ENCODE data around the gene DMPK.

DNA sequence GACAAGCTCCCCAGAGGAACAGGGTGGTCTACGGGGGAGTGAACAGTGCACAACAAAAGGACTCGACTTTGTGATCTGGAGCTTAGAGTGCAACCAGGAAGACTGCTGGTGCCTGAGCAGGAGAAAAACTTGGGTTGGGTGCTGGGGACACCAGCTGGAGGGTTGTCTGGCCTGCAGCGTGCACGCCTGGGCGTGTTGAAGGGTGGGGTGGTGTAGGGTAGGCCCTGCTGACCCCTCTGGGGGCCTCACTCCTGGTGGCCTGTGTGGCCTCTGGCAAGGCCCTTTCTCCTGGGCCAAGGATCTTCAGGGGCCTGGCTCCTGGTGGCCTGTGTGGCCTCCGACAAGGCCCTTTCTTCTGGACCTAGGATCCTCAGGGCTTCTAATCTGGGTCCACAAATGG, 37.5 kb upstream of the DMPK start:
- TF ChIP-seq, protein P1, sequence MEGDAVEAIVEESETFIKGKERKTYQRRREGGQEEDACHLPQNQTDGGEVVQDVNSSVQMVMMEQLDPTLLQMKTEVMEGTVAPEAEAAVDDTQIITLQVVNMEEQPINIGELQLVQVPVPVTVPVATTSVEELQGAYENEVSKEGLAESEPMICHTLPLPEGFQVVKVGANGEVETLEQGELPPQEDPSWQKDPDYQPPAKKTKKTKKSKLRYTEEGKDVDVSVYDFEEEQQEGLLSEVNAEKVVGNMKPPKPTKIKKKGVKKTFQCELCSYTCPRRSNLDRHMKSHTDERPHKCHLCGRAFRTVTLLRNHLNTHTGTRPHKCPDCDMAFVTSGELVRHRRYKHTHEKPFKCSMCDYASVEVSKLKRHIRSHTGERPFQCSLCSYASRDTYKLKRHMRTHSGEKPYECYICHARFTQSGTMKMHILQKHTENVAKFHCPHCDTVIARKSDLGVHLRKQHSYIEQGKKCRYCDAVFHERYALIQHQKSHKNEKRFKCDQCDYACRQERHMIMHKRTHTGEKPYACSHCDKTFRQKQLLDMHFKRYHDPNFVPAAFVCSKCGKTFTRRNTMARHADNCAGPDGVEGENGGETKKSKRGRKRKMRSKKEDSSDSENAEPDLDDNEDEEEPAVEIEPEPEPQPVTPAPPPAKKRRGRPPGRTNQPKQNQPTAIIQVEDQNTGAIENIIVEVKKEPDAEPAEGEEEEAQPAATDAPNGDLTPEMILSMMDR (conservative IDR thresholded peaks at IDR 0.05; ENCODE audit: low read depth in 2 of 2): no peak
- TF ChIP-seq EZH2 (IDR thresholded peaks at IDR 0.05; ENCODE audit: low read depth, unreplicated experiment) (no peak), NANOG (IDR thresholded peaks at IDR 0.05; ENCODE audit: borderline replicate concordance) (no peak), POLR2AphosphoS5 (IDR thresholded peaks at IDR 0.05; ENCODE audit: low read depth) (no peak), REST (IDR thresholded peaks at IDR 0.05; ENCODE audit: unreplicated experiment) (no peak)

Data from GM23338 (cell line).